GM23338 (cell line): ENCODE results near the gene EFTUD2. TPM values are rescaled to one million over a fixed set of nuclear protein-coding genes. Genes with fewer than 3 reads are reported as not detected.

Experiments used
- ATAC-seq: fragments of 200-7000 bp; cut with Tn5 transposase; 3 replicates; pipeline ENCODE4 v1.9.1; 2020
- DNase-seq: peaks from one replicate; pipeline ENCODE4 v3.0.0-alpha.2; 2015; ENCODE audit warnings: low spot score
- H2AFZ ChIP-seq: fragments of 200-600 bp; sonication (generic); 2 replicates; pipeline ENCODE4 v1.8.0; 2016; ENCODE audit warnings: antibody characterized with exemption, mild to moderate bottlenecking, moderate library complexity
- H3F3A ChIP-seq: fragments of 200-600 bp; sonication (generic); replicated peaks from 2 replicates; pipeline ENCODE4 v1.8.0; 2017; ENCODE audit warnings: antibody characterized with exemption, mixed run types, low read depth
- H3K27ac ChIP-seq: fragments of 200-600 bp; sonication (generic); 2 replicates; pipeline ENCODE4 v1.6.1; 2016; ENCODE audit warnings: low read depth
- H3K27me3 ChIP-seq: fragments of 200-600 bp; sonication (generic); 2 replicates; pipeline ENCODE4 v1.8.0; 2016; ENCODE audit warnings: mild to moderate bottlenecking, mixed run types, moderate library complexity; ENCODE audit not compliant: insufficient read depth
- H3K36me3 ChIP-seq: fragments of 200-600 bp; sonication (generic); 2 replicates; pipeline ENCODE4 v1.8.0; 2016; ENCODE audit warnings: mild to moderate bottlenecking; ENCODE audit not compliant: insufficient read depth
- H3K4me1 ChIP-seq: fragments of 200-600 bp; sonication (generic); 2 replicates; pipeline ENCODE4 v1.8.0; 2016; ENCODE audit warnings: mild to moderate bottlenecking, moderate library complexity; ENCODE audit not compliant: insufficient read depth
- H3K4me2 ChIP-seq: fragments of 200-600 bp; sonication (generic); 2 replicates; pipeline ENCODE4 v1.7.1; 2017; ENCODE audit warnings: mixed run types
- H3K4me3 ChIP-seq: fragments of 200-600 bp; sonication (generic); 2 replicates; pipeline ENCODE4 v1.6.1; 2016; ENCODE audit warnings: mixed run types
- H3K79me2 ChIP-seq: fragments of 200-600 bp; sonication (generic); replicated peaks from 2 replicates; pipeline ENCODE4 v1.8.0; 2017; ENCODE audit warnings: mild to moderate bottlenecking; ENCODE audit not compliant: insufficient read depth
- H3K9me2 ChIP-seq: fragments of 200-600 bp; sonication (generic); 2 replicates; pipeline ENCODE4 v1.8.0; 2017; ENCODE audit not compliant: insufficient read depth
- H4K20me1 ChIP-seq: fragments of 200-600 bp; sonication (generic); replicated peaks from 2 replicates; pipeline ENCODE4 v1.8.0; 2017; ENCODE audit warnings: mild to moderate bottlenecking; ENCODE audit not compliant: insufficient read depth
- H3K27ac Mint-ChIP-seq: 2 replicates; pipeline ENCODE4 v1.8.0; 2020; ENCODE audit warnings: inconsistent platforms, mild to moderate bottlenecking, moderate library complexity, mixed read lengths
- H3K27me3 Mint-ChIP-seq: 3 replicates; pipeline ENCODE4 v1.8.0; 2022; ENCODE audit warnings: low read depth, mild to moderate bottlenecking, moderate library complexity, mixed read lengths, inconsistent platforms; ENCODE audit not compliant: insufficient read depth, poor library complexity
- H3K36me3 Mint-ChIP-seq: 3 replicates; pipeline ENCODE4 v1.8.0; 2021; ENCODE audit warnings: low read depth, mild to moderate bottlenecking, inconsistent platforms, moderate library complexity, mixed read lengths
- H3K4me1 Mint-ChIP-seq: 3 replicates; pipeline ENCODE4 v1.8.0; 2020; ENCODE audit warnings: mild to moderate bottlenecking, inconsistent platforms, mixed read lengths
- H3K4me3 Mint-ChIP-seq: 3 replicates; pipeline ENCODE4 v1.8.0; 2021; ENCODE audit warnings: moderate library complexity, mild to moderate bottlenecking, inconsistent platforms, mixed read lengths
- H3K9me3 Mint-ChIP-seq: 3 replicates; pipeline ENCODE4 v1.8.0; 2020; ENCODE audit warnings: moderate library complexity, mild to moderate bottlenecking, inconsistent platforms, mixed read lengths
- POLR2AphosphoS5 ChIP-seq: IDR thresholded peaks from 2 replicates; pipeline ENCODE4 v1.6.1; 2016; ENCODE audit warnings: antibody characterized with exemption, low read depth
- ZNF331 ChIP-seq: fragments of 250-450 bp; sonication (Bioruptor Pico); IDR thresholded peaks from 2 replicates; pipeline ENCODE4 v1.5.0; 2020; ENCODE audit warnings: low read depth, mild to moderate bottlenecking, moderate library complexity
- polyA plus RNA-seq: library from polyadenylated mRNA; unstranded; fragments of >200 nt; fragmentation: Nextera tagmentation; extraction: Ambion mirVana; gene quantifications from 2 replicates; pipeline ENCODE4 v1.2.1, GENCODE V29; 2016
- total RNA-seq: library from RNA; depleted of rRNA; stranded (reverse); fragments of >200 nt; shearing (Covaris generic); gene quantifications from 2 replicates; pipeline ENCODE4 v1.2.3, GENCODE V29; 2014
- TF ChIP-seq, protein P1 (sequence below): IDR thresholded peaks from one replicate; pipeline ENCODE4 v1.6.1; 2018; ENCODE audit warnings: antibody characterized with exemption; ENCODE audit not compliant: unreplicated experiment

EFTUD2 gene
- total and polyA plus RNA-seq, 2 experiments from 2014 or later, result 61.6 to 196 TPM

DNA sequence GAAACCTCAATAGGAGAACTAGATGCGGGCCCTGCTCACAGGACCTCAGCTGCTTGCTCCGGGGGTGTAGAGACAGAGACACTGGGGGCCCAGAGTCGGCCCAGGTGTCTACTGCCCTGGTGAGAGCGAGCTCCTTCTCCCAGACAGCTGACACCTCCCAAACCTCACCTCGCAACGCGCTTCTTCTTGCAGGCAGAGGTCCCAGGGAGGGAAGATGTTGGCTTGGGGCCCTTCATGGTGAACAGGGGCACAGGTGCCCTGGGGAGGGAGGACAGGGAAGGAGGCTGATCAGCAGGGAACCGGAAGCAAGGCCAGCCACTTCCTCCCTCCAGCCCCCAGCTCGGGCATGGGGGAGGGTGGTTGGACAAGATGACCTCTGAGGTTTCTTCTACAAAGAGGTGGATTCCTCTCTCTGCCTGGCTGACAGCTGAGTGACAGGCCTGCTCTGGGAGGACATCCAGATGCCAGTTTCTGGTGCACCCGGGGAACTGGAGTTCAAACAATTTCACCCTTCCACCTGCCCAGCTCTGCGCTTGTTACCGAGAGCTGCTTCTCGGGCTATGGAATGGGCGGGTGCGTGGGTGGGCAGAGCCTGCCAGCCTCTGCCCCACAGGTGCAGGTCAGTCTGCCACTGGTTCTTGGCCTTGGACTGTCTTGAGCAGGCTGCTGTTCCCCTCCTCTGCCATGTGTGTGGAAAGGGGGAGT is 27.7 kb upstream of the EFTUD2 start (continued):
- TF ChIP-seq, protein P1, sequence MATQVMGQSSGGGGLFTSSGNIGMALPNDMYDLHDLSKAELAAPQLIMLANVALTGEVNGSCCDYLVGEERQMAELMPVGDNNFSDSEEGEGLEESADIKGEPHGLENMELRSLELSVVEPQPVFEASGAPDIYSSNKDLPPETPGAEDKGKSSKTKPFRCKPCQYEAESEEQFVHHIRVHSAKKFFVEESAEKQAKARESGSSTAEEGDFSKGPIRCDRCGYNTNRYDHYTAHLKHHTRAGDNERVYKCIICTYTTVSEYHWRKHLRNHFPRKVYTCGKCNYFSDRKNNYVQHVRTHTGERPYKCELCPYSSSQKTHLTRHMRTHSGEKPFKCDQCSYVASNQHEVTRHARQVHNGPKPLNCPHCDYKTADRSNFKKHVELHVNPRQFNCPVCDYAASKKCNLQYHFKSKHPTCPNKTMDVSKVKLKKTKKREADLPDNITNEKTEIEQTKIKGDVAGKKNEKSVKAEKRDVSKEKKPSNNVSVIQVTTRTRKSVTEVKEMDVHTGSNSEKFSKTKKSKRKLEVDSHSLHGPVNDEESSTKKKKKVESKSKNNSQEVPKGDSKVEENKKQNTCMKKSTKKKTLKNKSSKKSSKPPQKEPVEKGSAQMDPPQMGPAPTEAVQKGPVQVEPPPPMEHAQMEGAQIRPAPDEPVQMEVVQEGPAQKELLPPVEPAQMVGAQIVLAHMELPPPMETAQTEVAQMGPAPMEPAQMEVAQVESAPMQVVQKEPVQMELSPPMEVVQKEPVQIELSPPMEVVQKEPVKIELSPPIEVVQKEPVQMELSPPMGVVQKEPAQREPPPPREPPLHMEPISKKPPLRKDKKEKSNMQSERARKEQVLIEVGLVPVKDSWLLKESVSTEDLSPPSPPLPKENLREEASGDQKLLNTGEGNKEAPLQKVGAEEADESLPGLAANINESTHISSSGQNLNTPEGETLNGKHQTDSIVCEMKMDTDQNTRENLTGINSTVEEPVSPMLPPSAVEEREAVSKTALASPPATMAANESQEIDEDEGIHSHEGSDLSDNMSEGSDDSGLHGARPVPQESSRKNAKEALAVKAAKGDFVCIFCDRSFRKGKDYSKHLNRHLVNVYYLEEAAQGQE, result no peak

GRCh38 chr17:44925731-44926697 is 26.8 kb upstream of the EFTUD2 start:
- no peaks in the 10 kb centered on the region for H3K79me2 ChIP-seq
- peaks cover 3% of the 10 kb centered on the region; the same call in 1 of the 2 replicates for H4K20me1 ChIP-seq
- Mint-ChIP-seq H3K9me3 (no peaks in the 10 kb centered on the region), H3K4me3 (no peak overlapping the region), H3K27me3 (peaks cover 14% of the 10 kb centered on the region), H3K36me3 (peaks cover 57% of the 10 kb centered on the region), H3K4me1 (peaks cover 24% of the 10 kb centered on the region), H3K27ac (no peak overlapping the region)
- DNase-seq, result no peak
- H3K27me3 ChIP-seq, result no peaks in the 10 kb centered on the region
- H3K27ac ChIP-seq, result no peak overlapping the region
- 0 out of 2 replicates have a peak, but pooled peaks have one; percentile 20 for TF ChIP-seq POLR2AphosphoS5
- TF ChIP-seq ZNF331 (CRISPR knock-in tag), result no peak
- TF ChIP-seq, protein P1, result no peak
- H3K4me1 ChIP-seq, result peaks cover 3% of the 10 kb centered on the region; the same call in 1 of the 2 replicates
- H3K36me3 ChIP-seq, result peaks cover 24% of the 10 kb centered on the region
- no peaks in the 10 kb centered on the region for H3K9me2 ChIP-seq
- no peak overlapping the region for H3K4me3 ChIP-seq
- H3K4me2 ChIP-seq, result no peak overlapping the region
- 0 out of 2 replicates have a peak, but pooled peaks cover 15% of the 10 kb centered on the region for H3F3A ChIP-seq
- no peak for ATAC-seq
- no peak overlapping the region for H2AFZ ChIP-seq
